Neural progenitor cell (in vitro differentiated cells): ENCODE data around the gene GDPD2. TPM values are rescaled to one million over a fixed set of nuclear protein-coding genes. Genes with fewer than 3 reads are reported as not detected.

Experiments used
- DNase-seq: peaks from one replicate; pipeline ENCODE4 v3.0.0-alpha.2; 2016; ENCODE audit warnings: low spot score
- H2AFZ ChIP-seq: fragments of 200-600 bp; sonication (generic); replicated peaks from 2 replicates; pipeline ENCODE4 v1.6.1; 2016; ENCODE audit warnings: antibody characterized with exemption
- H3F3A ChIP-seq: fragments of 200-600 bp; sonication (generic); 2 replicates; pipeline ENCODE4 v1.6.1; 2016; ENCODE audit warnings: antibody characterized with exemption, low read depth
- H3K27ac ChIP-seq: fragments of 200-600 bp; sonication (generic); 2 replicates; pipeline ENCODE4 v1.5.1; 2016; ENCODE audit warnings: mild to moderate bottlenecking
- H3K27me3 ChIP-seq: fragments of 200-600 bp; sonication (generic); 2 replicates; pipeline ENCODE4 v1.6.1; 2016; ENCODE audit warnings: mild to moderate bottlenecking, moderate library complexity
- H3K36me3 ChIP-seq: fragments of 200-600 bp; sonication (generic); 2 replicates; pipeline ENCODE4 v1.5.1; 2016
- H3K4me1 ChIP-seq: fragments of 200-600 bp; sonication (generic); 2 replicates; pipeline ENCODE4 v1.6.1; 2016; ENCODE audit warnings: mixed run types
- H3K4me2 ChIP-seq: fragments of 200-600 bp; sonication (generic); 2 replicates; pipeline ENCODE4 v1.6.1; 2016
- H3K4me3 ChIP-seq: fragments of 200-600 bp; sonication (generic); 2 replicates; pipeline ENCODE4 v1.5.1; 2016
- H3K79me2 ChIP-seq: fragments of 200-600 bp; sonication (generic); 2 replicates; pipeline ENCODE4 v1.6.1; 2016; ENCODE audit warnings: low read depth
- H3K9ac ChIP-seq: fragments of 200-600 bp; sonication (generic); 2 replicates; pipeline ENCODE4 v1.6.1; 2016
- H3K9me3 ChIP-seq: fragments of 200-600 bp; sonication (generic); 2 replicates; pipeline ENCODE4 v1.5.1; 2016; ENCODE audit warnings: low read depth
- H4K20me1 ChIP-seq: fragments of 200-600 bp; sonication (generic); 2 replicates; pipeline ENCODE4 v1.6.1; 2016; ENCODE audit warnings: low read depth
- H3K27ac Mint-ChIP-seq: 3 replicates; pipeline ENCODE4 v1.8.0; 2021; ENCODE audit warnings: mixed read lengths
- H3K27me3 Mint-ChIP-seq: 2 replicates; pipeline ENCODE4 v1.8.0; 2022; ENCODE audit warnings: low read depth, mild to moderate bottlenecking, inconsistent platforms, moderate library complexity, mixed read lengths; ENCODE audit not compliant: insufficient read depth
- H3K36me3 Mint-ChIP-seq: 3 replicates; pipeline ENCODE4 v1.8.0; 2021; ENCODE audit warnings: mixed read lengths
- H3K4me1 Mint-ChIP-seq: 3 replicates; pipeline ENCODE4 v1.8.0; 2021; ENCODE audit warnings: mixed read lengths
- H3K4me3 Mint-ChIP-seq: 3 replicates; pipeline ENCODE4 v1.8.0; 2021; ENCODE audit warnings: mild to moderate bottlenecking, moderate library complexity, mixed read lengths
- H3K9me3 Mint-ChIP-seq: 3 replicates; pipeline ENCODE4 v1.8.0; 2020; ENCODE audit warnings: mixed read lengths
- EZH2 ChIP-seq: fragments of 200-600 bp; sonication (generic); IDR thresholded peaks from 2 replicates; pipeline ENCODE4 v1.6.1; 2017; ENCODE audit warnings: antibody characterized with exemption, mild to moderate bottlenecking, moderate library complexity
- EZH2phosphoT487 ChIP-seq: fragments of 200-600 bp; sonication (generic); IDR thresholded peaks from 2 replicates; pipeline ENCODE4 v1.6.1; 2017; ENCODE audit warnings: antibody characterized with exemption
- total RNA-seq: library from RNA; depleted of rRNA; stranded (reverse); fragments of >200 nt; gene quantifications from 2 replicates; pipeline ENCODE4 v1.2.3, GENCODE V29; 2015; ENCODE audit warnings: low replicate concordance
- TF ChIP-seq, protein P1 (sequence below): fragments of 200-600 bp; sonication (generic); IDR thresholded peaks from 2 replicates; pipeline ENCODE4 v1.5.1; 2017; ENCODE audit warnings: antibody characterized with exemption, mild to moderate bottlenecking

GDPD2 gene
- total RNA-seq, 1 donor from 2014 or later, result 1.3 TPM

DNA sequence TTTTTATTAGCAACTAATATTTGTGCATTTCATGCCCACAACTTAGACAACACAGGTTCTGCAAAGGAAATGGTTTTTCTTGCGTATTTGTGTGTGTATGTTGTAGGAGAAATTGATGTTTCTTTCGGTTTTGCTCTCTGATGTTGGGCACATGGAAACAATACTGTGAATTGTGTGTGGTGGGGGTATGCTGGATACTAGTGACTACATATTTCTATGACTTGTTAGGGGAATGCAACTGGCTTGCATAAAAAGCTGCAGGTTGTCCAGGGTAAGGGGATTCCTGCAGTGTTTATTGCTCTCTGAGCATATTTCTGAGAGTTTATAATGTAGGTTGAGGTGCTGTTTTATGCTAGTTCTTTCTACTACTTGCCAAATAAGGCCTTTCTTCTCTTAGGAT is 33.1 kb downstream of the GDPD2 start:
- H3K9me3 Mint-ChIP-seq, result peaks cover 9% of the 10 kb centered on the region
- Histone ChIP-seq H3K27me3 (no peaks in the 10 kb centered on the region), H3K36me3 (peaks cover 9% of the 10 kb centered on the region), H3F3A (peaks cover 3% of the 10 kb centered on the region), H3K27ac (no peak overlapping the region), H4K20me1 (peaks cover 49% of the 10 kb centered on the region), H3K4me1 (no peaks in the 10 kb centered on the region), H3K4me3 (peak overlapping the region; percentile 85), H3K9me3 (no peaks in the 10 kb centered on the region), H3K79me2 (peaks cover 64% of the 10 kb centered on the region), H3K9ac (peak overlapping the region; percentile 60), H2AFZ (no peak overlapping the region), H3K4me2 (peak overlapping the region; percentile 81)
- peaks cover 4% of the 10 kb centered on the region for H3K27me3 Mint-ChIP-seq
- no peak overlapping the region for H3K27ac Mint-ChIP-seq
- no peak for DNase-seq
- H3K36me3 Mint-ChIP-seq, result peaks cover 21% of the 10 kb centered on the region
- peaks cover 27% of the 10 kb centered on the region for H3K4me1 Mint-ChIP-seq
- TF ChIP-seq EZH2, result no peak
- peak overlapping the region; percentile 85 for H3K4me3 Mint-ChIP-seq

GRCh38 chrX:70461026-70461425 is 37.9 kb downstream of the GDPD2 start:
- Histone ChIP-seq H3K4me3 (no peak overlapping the region), H3F3A (no peaks in the 10 kb centered on the region)
- no peak overlapping the region for H3K27ac Mint-ChIP-seq

DNA sequence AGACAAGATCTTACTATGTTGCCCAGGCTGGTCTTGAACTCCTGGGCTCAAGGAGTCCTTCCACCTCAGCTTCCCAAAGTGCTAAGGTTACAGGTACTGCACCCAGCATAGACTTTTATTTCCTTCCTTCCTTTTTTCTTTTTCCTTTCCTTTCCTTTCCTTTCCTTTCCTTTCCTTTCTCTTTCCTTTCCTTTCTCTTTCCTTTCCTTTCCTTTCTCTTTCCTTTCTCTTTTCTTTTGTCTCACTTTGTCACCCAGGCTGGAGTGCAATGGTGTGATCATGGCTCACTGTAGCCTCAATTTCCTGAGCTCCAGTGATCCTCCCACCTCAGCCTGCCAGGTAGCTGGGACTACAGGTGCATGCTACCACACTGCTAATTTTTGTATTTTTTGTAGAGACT is 40.9 kb downstream of the GDPD2 start:
- Histone ChIP-seq H3K27ac (no peak overlapping the region), H3K9me3 (peaks cover 13% of the 10 kb centered on the region), H3K4me2 (no peak overlapping the region), H3K4me1 (no peaks in the 10 kb centered on the region), H2AFZ (no peak overlapping the region), H4K20me1 (peaks cover 45% of the 10 kb centered on the region), H3K9ac (no peak overlapping the region), H3K4me3 (no peak overlapping the region), H3K79me2 (peaks cover 100% of the 10 kb centered on the region), H3K27me3 (no peaks in the 10 kb centered on the region), H3F3A (no peaks in the 10 kb centered on the region), H3K36me3 (peaks cover 7% of the 10 kb centered on the region)
- H3K36me3 Mint-ChIP-seq, result peaks cover 30% of the 10 kb centered on the region
- H3K4me3 Mint-ChIP-seq, result no peak overlapping the region
- no peaks in the 10 kb centered on the region for H3K27me3 Mint-ChIP-seq
- no peak for TF ChIP-seq EZH2
- no peak for TF ChIP-seq EZH2phosphoT487
- TF ChIP-seq, protein P1, sequence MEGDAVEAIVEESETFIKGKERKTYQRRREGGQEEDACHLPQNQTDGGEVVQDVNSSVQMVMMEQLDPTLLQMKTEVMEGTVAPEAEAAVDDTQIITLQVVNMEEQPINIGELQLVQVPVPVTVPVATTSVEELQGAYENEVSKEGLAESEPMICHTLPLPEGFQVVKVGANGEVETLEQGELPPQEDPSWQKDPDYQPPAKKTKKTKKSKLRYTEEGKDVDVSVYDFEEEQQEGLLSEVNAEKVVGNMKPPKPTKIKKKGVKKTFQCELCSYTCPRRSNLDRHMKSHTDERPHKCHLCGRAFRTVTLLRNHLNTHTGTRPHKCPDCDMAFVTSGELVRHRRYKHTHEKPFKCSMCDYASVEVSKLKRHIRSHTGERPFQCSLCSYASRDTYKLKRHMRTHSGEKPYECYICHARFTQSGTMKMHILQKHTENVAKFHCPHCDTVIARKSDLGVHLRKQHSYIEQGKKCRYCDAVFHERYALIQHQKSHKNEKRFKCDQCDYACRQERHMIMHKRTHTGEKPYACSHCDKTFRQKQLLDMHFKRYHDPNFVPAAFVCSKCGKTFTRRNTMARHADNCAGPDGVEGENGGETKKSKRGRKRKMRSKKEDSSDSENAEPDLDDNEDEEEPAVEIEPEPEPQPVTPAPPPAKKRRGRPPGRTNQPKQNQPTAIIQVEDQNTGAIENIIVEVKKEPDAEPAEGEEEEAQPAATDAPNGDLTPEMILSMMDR, result no peak
- no peak overlapping the region for H3K27ac Mint-ChIP-seq
- DNase-seq, result no peak
- peaks cover 9% of the 10 kb centered on the region for H3K9me3 Mint-ChIP-seq
- H3K4me1 Mint-ChIP-seq, result no peaks in the 10 kb centered on the region

More at GRCh38 chrX:70461026-70461425, 37.9 kb downstream of the GDPD2 start:
- Mint-ChIP-seq H3K4me3 (no peak overlapping the region), H3K27me3 (peaks cover 2% of the 10 kb centered on the region), H3K9me3 (peaks cover 12% of the 10 kb centered on the region), H3K4me1 (peaks cover 12% of the 10 kb centered on the region), H3K36me3 (peaks cover 27% of the 10 kb centered on the region)
- Histone ChIP-seq H3K9me3 (peaks cover 9% of the 10 kb centered on the region), H3K4me1 (no peaks in the 10 kb centered on the region), H3K27ac (no peak overlapping the region), H4K20me1 (peaks cover 65% of the 10 kb centered on the region), H3K9ac (no peak overlapping the region), H3K4me2 (no peak overlapping the region), H3K79me2 (peaks cover 100% of the 10 kb centered on the region), H2AFZ (no peak overlapping the region), H3K27me3 (no peaks in the 10 kb centered on the region), H3K36me3 (peaks cover 16% of the 10 kb centered on the region)
- DNase-seq, result no peak
- TF ChIP-seq EZH2 (no peak), EZH2phosphoT487 (no peak)
- TF ChIP-seq, protein P1, result no peak

GRCh38 chrX:70466968-70467367 is 43.9 kb downstream of the GDPD2 start:
- DNase-seq, result no peak
- H3K27me3 ChIP-seq, result no peaks in the 10 kb centered on the region
- no peak for TF ChIP-seq EZH2
- TF ChIP-seq, protein P1, result no peak
- no peak for TF ChIP-seq EZH2phosphoT487
- H3K27ac ChIP-seq, result no peak overlapping the region
- no peak overlapping the region for H2AFZ ChIP-seq
- no peak overlapping the region for H3K4me3 ChIP-seq
- Mint-ChIP-seq H3K27ac (no peak overlapping the region), H3K27me3 (peaks cover 2% of the 10 kb centered on the region), H3K4me3 (no peak overlapping the region), H3K36me3 (peaks cover 17% of the 10 kb centered on the region), H3K9me3 (peaks cover 8% of the 10 kb centered on the region), H3K4me1 (no peaks in the 10 kb centered on the region)
- no peak overlapping the region for H3K4me2 ChIP-seq
- H3K79me2 ChIP-seq, result peaks cover 100% of the 10 kb centered on the region
- peaks cover 15% of the 10 kb centered on the region for H3K9me3 ChIP-seq
- H3F3A ChIP-seq, result no peaks in the 10 kb centered on the region
- no peak overlapping the region for H3K9ac ChIP-seq
- peaks cover 7% of the 10 kb centered on the region for H3K36me3 ChIP-seq
- H3K4me1 ChIP-seq, result no peaks in the 10 kb centered on the region
- H4K20me1 ChIP-seq, result peaks cover 49% of the 10 kb centered on the region
